K562 (cell line): ENCODE data around the gene ABHD16A. TPM values are rescaled to one million over a fixed set of nuclear protein-coding genes. Genes with fewer than 3 reads are reported as not detected.

Experiments used
- CHD1 ChIP-seq: fragments of 200-600 bp; sonication (generic); IDR thresholded peaks from one replicate; pipeline ENCODE4 v1.6.1; 2012; ENCODE audit warnings: mild to moderate bottlenecking, moderate library complexity, low read length, inconsistent platforms
- MCM7 ChIP-seq, 2 experiments: fragments of 450-650 bp; IDR thresholded peaks; 2 replicates each; pipeline ENCODE4 v1.6.1; 2016 to 2018
- PTBP1 ChIP-seq: fragments of 200-400 bp; formaldehyde crosslinking; IDR thresholded peaks from 2 replicates; pipeline ENCODE4 v1.6.1; 2017; ENCODE audit warnings: low read depth, low read length
- RAD21 ChIP-seq, 2 experiments: fragments of 250-450 bp in 1 of 2; fragments of 450-650 bp in 1 of 2; sonication (Bioruptor Pico) in 1 of 2; formaldehyde crosslinking in 1 of 2; IDR thresholded peaks in 1 of 2; conservative IDR thresholded peaks in 1 of 2; 2 replicates each; pipeline versions ENCODE4 v1.4.0 to v1.8.0; 2020 to 2022; ENCODE audit warnings: mild to moderate bottlenecking in 2 of 2, moderate library complexity in 1 of 2
- TFAM ChIP-seq: fragments of 250-450 bp; sonication (Bioruptor Pico); conservative IDR thresholded peaks from 2 replicates; pipeline ENCODE4 v1.5.0; 2021; ENCODE audit warnings: mild to moderate bottlenecking, moderate library complexity
- TGIF2 ChIP-seq: sonication (generic); formaldehyde crosslinking; IDR thresholded peaks from 2 replicates; pipeline ENCODE4 v1.8.1; 2022; ENCODE audit warnings: mild to moderate bottlenecking, missing genetic modification reagents, moderate library complexity
- ZEB2 ChIP-seq: fragments of 450-650 bp; IDR thresholded peaks from 2 replicates; pipeline ENCODE4 v1.6.1; 2016
- polyA plus RNA-seq, 8 experiments: library from polyadenylated mRNA; depleted of rRNA in 4 of 8; stranded (reverse) in 5 of 8; unstranded in 3 of 8; fragments of >200 nt; fragmentation: Nextera tagmentation in 2 of 8; fragmentation: Illumina TruSeq in 1 of 8; extraction: Ambion mirVana in 2 of 8; extraction: Trizol in 1 of 8; gene quantifications; 2 replicates each; pipeline versions ENCODE4 v1.2.1 to v1.2.3, GENCODE V29; 2011 to 2014; ENCODE audit warnings: inconsistent platforms in 1 of 8, missing spikeins in 1 of 8
- total RNA-seq, 7 experiments: library from RNA; depleted of rRNA in 6 of 7; stranded (reverse); fragments of >200 nt in 6 of 7; fragmentation: Illumina TruSeq in 2 of 7; extraction: Trizol in 2 of 7; gene quantifications; 2 replicates each; pipeline versions ENCODE4 v1.2.1 to v1.2.3, GENCODE V29; 2011 to 2021; ENCODE audit warnings: low replicate concordance in 1 of 7
- TF ChIP-seq, protein P1 (sequence below): fragments of 450-650 bp; IDR thresholded peaks from 2 replicates; pipeline ENCODE4 v1.6.1; 2018; ENCODE audit not compliant: partially characterized antibody
- TF ChIP-seq, protein P2 (sequence below): sonication (generic); formaldehyde crosslinking; IDR thresholded peaks from 2 replicates; pipeline ENCODE4 v1.8.1; 2023; ENCODE audit warnings: missing genetic modification reagents, mild to moderate bottlenecking, borderline replicate concordance
- TF ChIP-seq, protein P3 (sequence below): sonication (generic); formaldehyde crosslinking; IDR thresholded peaks from 2 replicates; pipeline ENCODE4 v1.9.0; 2022; ENCODE audit warnings: mild to moderate bottlenecking, missing genetic modification reagents
- TF ChIP-seq, protein P4 (sequence below): fragments of 250-450 bp; sonication (Bioruptor Pico); IDR thresholded peaks from 2 replicates; pipeline ENCODE4 v1.8.0; 2022; ENCODE audit warnings: inconsistent platforms, mild to moderate bottlenecking, moderate library complexity, borderline replicate concordance
- TF ChIP-seq, protein P5 (sequence below): fragments of 450-650 bp; IDR thresholded peaks from 2 replicates; pipeline ENCODE4 v1.7.1; 2018; ENCODE audit warnings: mild to moderate bottlenecking, low read depth; ENCODE audit not compliant: partially characterized antibody

Gene ABHD16A
- total and polyA plus RNA-seq, 9 of the 15 experiments (the other 6 are each of a cell fraction or from before 2014, with no cell fraction given), result 25.8 to 120 (median 81.6) TPM

DNA sequence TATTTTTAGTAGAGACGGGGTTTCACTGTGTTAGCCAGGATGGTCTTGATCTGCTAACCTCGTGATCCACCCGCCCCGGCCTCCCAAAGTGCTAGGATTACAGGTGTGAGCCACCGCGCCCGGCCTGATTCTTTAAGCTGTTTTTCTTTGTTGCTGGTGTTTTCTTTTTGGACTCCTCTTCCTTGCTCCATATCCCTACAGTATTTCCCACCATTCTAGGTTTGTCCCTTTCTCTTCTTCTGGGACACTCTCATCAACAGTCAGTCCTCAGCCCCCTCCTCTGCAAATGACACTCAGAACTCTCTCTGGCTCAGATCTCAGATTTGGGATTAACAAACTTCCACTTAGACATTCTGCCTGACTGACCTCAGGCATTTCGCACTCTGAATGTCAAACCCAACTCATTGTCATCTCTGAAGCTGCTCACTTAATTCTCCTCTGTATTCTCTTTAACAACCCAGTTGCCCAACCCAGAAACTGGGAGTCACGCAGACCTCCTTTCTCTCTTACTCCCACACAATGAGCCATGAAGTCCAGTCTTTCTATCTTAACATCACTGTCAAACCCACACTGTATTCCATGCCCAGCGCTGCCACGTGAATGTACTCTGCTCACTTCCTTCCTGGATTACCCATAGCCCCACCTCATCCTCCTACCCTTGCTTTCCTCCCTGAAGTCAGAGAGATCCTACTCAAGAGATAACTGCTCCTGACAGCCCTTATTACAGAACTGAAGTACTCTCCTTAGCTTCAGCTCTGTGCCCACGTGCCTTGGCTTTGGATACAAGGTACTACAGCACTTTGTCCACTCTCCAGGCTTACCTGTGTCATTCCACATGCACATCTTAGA lies 22.6 kb upstream of the ABHD16A start (continued):
- TF ChIP-seq, protein P1, sequence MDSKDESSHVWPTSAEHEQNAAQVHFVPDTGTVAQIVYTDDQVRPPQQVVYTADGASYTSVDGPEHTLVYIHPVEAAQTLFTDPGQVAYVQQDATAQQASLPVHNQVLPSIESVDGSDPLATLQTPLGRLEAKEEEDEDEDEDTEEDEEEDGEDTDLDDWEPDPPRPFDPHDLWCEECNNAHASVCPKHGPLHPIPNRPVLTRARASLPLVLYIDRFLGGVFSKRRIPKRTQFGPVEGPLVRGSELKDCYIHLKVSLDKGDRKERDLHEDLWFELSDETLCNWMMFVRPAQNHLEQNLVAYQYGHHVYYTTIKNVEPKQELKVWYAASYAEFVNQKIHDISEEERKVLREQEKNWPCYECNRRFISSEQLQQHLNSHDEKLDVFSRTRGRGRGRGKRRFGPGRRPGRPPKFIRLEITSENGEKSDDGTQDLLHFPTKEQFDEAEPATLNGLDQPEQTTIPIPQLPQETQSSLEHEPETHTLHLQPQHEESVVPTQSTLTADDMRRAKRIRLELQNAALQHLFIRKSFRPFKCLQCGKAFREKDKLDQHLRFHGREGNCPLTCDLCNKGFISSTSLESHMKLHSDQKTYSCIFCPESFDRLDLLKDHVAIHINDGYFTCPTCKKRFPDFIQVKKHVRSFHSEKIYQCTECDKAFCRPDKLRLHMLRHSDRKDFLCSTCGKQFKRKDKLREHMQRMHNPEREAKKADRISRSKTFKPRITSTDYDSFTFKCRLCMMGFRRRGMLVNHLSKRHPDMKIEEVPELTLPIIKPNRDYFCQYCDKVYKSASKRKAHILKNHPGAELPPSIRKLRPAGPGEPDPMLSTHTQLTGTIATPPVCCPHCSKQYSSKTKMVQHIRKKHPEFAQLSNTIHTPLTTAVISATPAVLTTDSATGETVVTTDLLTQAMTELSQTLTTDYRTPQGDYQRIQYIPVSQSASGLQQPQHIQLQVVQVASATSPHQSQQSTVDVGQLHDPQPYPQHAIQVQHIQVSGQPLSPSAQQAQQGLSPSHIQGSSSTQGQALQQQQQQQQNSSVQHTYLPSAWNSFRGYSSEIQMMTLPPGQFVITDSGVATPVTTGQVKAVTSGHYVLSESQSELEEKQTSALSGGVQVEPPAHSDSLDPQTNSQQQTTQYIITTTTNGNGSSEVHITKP, result peak; percentile 8
- TF ChIP-seq RAD21 (CRISPR knock-in tag; conservative IDR thresholded peaks at IDR 0.05 in 1 of 2, IDR thresholded peaks at IDR 0.05 in 1 of 2) (peak in 1 of 2 experiments; percentile 30; a peak in 1 of 4 replicates), PTBP1 (no peak), CHD1 (no peak), ZEB2 (peak; percentile 56; the same call in 1 of the 2 replicates), TGIF2 (no peak), MCM7 (IDR thresholded peaks at IDR 0.05) (no peak), TFAM (no peak)
- TF ChIP-seq, protein P2, sequence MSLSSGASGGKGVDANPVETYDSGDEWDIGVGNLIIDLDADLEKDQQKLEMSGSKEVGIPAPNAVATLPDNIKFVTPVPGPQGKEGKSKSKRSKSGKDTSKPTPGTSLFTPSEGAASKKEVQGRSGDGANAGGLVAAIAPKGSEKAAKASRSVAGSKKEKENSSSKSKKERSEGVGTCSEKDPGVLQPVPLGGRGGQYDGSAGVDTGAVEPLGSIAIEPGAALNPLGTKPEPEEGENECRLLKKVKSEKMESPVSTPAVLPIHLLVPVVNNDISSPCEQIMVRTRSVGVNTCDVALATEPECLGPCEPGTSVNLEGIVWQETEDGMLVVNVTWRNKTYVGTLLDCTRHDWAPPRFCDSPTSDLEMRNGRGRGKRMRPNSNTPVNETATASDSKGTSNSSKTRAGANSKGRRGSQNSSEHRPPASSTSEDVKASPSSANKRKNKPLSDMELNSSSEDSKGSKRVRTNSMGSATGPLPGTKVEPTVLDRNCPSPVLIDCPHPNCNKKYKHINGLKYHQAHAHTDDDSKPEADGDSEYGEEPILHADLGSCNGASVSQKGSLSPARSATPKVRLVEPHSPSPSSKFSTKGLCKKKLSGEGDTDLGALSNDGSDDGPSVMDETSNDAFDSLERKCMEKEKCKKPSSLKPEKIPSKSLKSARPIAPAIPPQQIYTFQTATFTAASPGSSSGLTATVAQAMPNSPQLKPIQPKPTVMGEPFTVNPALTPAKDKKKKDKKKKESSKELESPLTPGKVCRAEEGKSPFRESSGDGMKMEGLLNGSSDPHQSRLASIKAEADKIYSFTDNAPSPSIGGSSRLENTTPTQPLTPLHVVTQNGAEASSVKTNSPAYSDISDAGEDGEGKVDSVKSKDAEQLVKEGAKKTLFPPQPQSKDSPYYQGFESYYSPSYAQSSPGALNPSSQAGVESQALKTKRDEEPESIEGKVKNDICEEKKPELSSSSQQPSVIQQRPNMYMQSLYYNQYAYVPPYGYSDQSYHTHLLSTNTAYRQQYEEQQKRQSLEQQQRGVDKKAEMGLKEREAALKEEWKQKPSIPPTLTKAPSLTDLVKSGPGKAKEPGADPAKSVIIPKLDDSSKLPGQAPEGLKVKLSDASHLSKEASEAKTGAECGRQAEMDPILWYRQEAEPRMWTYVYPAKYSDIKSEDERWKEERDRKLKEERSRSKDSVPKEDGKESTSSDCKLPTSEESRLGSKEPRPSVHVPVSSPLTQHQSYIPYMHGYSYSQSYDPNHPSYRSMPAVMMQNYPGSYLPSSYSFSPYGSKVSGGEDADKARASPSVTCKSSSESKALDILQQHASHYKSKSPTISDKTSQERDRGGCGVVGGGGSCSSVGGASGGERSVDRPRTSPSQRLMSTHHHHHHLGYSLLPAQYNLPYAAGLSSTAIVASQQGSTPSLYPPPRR (CRISPR knock-in tag), result no peak
- TF ChIP-seq, protein P3, sequence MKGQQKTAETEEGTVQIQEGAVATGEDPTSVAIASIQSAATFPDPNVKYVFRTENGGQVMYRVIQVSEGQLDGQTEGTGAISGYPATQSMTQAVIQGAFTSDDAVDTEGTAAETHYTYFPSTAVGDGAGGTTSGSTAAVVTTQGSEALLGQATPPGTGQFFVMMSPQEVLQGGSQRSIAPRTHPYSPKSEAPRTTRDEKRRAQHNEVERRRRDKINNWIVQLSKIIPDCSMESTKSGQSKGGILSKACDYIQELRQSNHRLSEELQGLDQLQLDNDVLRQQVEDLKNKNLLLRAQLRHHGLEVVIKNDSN (CRISPR knock-in tag), result no peak
- TF ChIP-seq, protein P4, sequence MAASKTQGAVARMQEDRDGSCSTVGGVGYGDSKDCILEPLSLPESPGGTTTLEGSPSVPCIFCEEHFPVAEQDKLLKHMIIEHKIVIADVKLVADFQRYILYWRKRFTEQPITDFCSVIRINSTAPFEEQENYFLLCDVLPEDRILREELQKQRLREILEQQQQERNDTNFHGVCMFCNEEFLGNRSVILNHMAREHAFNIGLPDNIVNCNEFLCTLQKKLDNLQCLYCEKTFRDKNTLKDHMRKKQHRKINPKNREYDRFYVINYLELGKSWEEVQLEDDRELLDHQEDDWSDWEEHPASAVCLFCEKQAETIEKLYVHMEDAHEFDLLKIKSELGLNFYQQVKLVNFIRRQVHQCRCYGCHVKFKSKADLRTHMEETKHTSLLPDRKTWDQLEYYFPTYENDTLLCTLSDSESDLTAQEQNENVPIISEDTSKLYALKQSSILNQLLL (CRISPR knock-in tag), result no peak
- TF ChIP-seq, protein P5, sequence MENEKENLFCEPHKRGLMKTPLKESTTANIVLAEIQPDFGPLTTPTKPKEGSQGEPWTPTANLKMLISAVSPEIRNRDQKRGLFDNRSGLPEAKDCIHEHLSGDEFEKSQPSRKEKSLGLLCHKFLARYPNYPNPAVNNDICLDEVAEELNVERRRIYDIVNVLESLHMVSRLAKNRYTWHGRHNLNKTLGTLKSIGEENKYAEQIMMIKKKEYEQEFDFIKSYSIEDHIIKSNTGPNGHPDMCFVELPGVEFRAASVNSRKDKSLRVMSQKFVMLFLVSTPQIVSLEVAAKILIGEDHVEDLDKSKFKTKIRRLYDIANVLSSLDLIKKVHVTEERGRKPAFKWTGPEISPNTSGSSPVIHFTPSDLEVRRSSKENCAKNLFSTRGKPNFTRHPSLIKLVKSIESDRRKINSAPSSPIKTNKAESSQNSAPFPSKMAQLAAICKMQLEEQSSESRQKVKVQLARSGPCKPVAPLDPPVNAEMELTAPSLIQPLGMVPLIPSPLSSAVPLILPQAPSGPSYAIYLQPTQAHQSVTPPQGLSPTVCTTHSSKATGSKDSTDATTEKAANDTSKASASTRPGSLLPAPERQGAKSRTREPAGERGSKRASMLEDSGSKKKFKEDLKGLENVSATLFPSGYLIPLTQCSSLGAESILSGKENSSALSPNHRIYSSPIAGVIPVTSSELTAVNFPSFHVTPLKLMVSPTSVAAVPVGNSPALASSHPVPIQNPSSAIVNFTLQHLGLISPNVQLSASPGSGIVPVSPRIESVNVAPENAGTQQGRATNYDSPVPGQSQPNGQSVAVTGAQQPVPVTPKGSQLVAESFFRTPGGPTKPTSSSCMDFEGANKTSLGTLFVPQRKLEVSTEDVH, result peak; percentile 45
